ENCODE results near the gene CPNE7.
A peak's percentile ranks its signal among the peaks of the same experiment; 100 is the strongest.

The CPNE7 gene

DNA sequence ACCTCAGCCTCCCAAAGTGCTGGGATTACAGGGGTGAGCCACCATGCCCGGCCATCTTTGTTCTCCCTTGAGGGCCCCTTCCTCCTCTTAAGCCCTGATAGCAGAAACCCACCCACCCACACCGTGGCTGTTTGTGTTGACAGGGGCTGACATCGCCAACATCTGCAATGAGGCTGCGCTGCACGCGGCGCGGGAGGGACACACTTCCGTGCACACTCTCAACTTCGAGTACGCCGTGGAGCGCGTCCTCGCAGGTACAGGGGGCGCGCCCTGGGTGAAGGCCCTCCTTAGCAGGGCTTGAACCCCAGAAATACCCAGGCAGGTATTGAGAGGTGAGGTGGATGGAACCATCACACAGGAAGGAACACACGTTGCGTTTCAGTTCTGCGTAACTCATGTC lies 27.7 kb upstream of the CPNE7 start:
- DNase-seq = no peak
- intact Hi-C loops (cut with DNase I) = no loop called here

DNA sequence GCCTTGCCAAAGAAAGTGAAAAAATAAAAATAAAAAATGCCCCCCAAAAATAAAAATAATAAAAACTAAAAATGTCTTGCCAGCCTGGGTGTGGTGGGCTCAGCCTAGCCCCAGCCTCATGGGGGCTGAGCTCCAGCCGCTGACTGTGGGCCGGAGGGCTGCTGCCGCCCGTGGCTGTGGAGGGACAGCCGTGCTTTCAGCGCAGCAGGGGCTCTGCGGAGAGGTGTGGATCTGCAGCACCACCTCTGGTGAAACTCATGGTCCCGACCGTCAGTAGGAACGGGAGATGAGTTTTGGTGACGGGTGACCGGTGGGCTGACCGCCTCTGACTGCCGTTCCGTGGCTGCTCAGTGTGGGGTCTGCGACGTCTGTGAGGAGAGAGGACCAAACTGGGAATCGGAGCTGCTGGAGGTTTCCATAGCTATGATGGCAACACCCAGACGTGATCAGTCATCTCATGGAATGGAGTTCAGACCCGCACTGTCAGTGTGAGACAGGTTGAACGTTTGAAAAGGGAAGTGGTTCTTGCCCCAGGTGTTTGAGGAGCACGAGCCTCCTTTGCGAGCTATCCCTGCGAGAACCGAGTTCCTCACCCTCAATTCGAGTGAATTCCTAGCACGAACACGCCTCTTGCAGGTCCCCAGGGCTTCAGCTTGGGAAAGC lies 27.1 kb upstream of the CPNE7 start:
- intact Hi-C loops (cut with DNase I) = no loop called here
- DNase-seq = no peak

DNA sequence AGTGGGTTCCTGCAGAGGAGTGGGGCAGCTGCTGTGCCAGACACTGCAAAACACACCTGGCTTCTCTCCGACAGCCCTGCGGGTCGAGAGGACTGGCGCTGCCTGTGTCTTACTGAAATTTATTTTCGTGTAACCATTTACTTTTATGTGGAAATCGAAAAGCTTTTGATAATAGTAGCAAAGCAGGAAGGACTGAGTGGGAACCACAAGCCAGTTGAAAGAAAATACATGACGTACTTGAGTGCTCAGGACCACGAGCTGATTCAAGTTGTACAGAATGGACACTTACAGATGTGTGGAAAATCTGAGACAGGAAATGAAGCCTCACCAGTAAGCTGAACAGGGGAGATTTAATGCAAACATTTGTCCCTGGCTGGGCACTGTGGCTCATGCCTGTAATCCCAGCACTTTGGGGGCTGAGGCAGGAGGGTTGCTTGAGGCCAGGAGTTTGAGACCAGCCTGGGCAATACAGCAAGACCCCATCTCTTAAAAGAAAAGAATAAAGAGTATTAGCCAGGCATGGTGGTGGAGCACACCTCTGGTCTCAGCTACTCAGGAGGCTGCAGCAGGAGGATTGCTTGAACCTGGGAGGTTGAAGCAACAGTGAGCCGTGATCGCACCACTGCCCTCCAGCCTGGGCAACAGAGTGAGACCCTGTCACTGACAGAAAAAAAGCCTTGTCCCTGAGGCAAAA lies 26.4 kb upstream of the CPNE7 start:
- no peak for DNase-seq
- intact Hi-C loops (cut with DNase I) = no loop called here

DNA sequence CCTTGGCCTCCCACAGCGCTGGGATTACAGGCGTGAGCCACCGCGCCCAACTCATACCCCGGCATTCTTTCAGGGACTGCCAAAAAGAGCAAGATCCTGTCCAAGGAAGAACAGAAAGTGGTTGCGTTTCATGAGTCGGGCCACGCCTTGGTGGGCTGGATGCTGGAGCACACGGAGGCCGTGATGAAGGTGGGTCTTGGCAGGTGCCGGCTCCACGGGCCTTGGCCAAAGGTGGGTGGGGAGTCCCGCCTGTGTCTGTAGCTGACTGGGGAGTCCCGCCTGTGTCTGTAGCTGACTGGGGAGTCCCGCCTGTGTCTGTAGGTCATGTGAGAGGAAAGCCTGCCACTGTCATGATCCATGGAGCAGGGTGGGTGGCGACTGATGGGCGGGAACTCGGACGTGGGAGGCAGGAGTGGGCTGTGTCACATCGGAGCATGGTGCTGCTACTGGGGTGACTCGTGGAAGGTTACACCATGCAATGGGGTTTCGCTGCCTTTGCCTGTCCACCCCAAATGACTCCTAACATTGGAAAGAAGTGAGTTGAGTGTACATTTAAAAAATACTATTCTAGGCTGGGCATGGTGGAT lies 25.0 kb upstream of the CPNE7 start:
- intact Hi-C loops (cut with DNase I) = loop anchor here (10.0 kb wide), 1 partner anchor 216 kb away; no protein-coding TSS in a partner anchor

DNA sequence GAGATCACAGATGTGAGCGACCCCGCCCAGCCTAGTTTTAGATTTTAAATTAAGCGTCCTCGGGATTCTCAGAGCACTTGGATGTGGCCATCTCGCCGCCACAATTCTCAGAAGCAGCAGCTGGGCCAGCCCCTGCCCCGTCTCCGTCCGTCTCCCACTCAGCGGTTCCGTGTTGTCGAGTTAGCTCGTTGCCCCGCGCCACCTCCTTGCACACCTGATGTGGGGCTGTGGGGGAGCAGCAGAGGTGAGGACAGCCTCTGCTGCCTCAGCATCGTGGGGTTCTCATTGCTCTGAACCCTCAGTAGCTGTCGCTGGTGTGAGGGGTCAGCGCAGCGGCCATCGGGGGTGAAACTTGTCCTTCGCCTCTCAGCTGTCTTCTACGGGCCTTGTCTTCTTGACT lies 23.2 kb upstream of the CPNE7 start:
- intact Hi-C loops (cut with DNase I) = loop anchor here (10.0 kb wide), 1 partner anchor 218 kb away; no protein-coding TSS in a partner anchor
- DNase-seq = no peak

More for the DNA sequence above, 25.0 kb upstream of the CPNE7 start:
- peak in 4 of 42 donors; percentile 30 to 62 (median 48) for DNase-seq

DNA sequence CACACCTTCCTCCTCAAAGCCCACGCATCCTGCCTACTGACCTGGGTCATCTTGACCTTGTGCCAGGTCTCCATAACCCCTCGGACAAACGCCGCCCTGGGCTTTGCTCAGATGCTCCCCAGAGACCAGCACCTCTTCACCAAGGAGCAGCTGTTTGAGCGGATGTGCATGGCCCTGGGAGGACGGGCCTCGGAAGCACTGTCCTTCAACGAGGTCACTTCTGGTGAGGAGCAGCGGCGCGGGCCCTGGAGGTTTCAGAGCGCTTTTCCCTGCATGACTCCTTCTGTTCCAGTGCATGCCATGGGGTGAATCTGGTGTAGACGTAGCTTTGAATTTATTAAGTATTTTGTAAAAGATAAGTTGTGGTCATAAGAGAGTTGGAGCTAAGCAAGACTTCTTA lies 22.6 kb upstream of the CPNE7 start:
- DNase-seq = no peak
- intact Hi-C loops (cut with DNase I) = loop anchor here (10.0 kb wide), 1 partner anchor 218 kb away; no protein-coding TSS in a partner anchor

DNA sequence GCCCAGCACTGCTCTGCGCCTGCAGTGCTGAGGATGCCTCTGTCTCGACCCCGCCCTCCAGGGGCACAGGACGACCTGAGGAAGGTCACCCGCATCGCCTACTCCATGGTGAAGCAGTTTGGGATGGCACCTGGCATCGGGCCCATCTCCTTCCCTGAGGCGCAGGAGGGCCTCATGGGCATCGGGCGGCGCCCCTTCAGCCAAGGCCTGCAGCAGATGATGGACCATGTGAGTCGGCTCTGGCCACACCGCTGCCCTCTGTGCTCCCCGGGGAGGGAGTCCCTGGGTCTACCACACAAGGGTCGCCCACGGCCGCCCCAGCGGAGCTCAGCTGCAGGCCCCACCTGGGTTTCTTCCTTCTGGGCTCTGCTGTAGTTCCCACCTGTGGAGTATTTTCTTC lies 21.8 kb upstream of the CPNE7 start:
- DNase-seq = no peak
- intact Hi-C loops (cut with DNase I) = loop anchor here (10.0 kb wide), 1 partner anchor 219 kb away; no protein-coding TSS in a partner anchor

DNA sequence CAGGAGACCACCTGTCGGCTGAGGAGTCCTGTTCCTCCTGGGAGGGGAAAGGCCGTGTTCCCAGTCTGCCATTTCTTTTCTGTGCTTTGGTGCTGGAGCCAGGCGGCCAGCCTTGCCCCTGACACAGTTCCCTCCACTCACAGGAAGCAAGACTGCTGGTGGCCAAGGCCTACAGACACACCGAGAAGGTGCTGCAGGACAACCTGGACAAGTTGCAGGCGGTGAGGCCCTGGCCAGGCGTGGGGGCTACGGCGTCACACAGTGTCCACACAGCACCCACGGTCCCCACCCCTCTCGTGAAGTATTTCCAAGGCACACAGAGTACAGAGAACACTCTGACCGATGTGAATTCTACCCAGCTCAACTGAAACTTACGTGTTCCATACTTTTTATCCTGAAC lies 21.2 kb upstream of the CPNE7 start:
- no peak for DNase-seq
- intact Hi-C loops (cut with DNase I) = loop anchor here (10.0 kb wide), 1 partner anchor 220 kb away; no protein-coding TSS in a partner anchor

DNA sequence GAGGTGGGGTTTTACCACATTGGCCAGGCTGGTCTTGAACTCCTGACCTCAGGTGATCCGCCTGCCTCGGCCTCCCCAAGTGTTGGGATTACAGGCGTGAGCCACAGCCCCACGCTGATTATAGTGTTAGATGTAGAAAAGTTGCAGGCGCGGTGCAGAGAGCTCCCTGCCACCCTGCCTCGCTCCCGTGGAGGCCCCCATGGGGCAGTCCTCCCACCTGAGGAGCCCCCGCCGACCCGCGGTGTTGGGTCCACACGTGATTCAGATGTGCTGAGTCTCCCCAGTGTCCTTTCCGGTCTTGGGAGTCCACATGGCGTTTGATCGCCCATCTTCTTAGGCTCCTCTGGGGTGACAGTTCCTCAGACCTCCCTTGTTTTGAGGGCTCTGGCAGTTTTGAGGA lies 20.3 kb upstream of the CPNE7 start:
- no peak for DNase-seq
- intact Hi-C loops (cut with DNase I) = loop anchor here (5.0 to 10.0 kb wide), 3 partner anchors 48 to 220 kb away; partner anchors contain the start of genes ANKRD11 and SPG7

DNA sequence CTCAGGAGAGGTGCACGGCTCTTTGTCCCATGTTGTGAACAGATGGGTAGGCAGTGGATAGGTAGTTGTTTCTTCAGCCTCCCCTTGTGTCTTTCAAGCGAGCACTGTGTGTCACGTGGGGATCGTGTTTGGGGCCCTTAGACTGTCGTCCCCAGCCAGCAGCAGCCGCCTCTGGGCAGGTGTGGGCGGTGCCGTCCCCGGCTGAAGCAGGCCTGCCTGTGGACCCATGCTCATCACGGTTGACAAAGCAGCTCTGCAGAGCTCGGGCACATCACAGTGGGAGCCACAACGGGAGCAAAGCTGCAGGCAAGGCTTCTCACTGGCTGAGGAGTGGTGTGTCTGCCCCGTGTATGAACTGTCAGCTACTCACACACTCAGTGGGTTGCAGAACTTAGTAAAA lies 19.8 kb upstream of the CPNE7 start:
- intact Hi-C loops (cut with DNase I) = loop anchor here (5.0 to 10.0 kb wide), 3 partner anchors 48 to 221 kb away; partner anchors contain the start of genes ANKRD11 and SPG7
- DNase-seq = no peak

DNA sequence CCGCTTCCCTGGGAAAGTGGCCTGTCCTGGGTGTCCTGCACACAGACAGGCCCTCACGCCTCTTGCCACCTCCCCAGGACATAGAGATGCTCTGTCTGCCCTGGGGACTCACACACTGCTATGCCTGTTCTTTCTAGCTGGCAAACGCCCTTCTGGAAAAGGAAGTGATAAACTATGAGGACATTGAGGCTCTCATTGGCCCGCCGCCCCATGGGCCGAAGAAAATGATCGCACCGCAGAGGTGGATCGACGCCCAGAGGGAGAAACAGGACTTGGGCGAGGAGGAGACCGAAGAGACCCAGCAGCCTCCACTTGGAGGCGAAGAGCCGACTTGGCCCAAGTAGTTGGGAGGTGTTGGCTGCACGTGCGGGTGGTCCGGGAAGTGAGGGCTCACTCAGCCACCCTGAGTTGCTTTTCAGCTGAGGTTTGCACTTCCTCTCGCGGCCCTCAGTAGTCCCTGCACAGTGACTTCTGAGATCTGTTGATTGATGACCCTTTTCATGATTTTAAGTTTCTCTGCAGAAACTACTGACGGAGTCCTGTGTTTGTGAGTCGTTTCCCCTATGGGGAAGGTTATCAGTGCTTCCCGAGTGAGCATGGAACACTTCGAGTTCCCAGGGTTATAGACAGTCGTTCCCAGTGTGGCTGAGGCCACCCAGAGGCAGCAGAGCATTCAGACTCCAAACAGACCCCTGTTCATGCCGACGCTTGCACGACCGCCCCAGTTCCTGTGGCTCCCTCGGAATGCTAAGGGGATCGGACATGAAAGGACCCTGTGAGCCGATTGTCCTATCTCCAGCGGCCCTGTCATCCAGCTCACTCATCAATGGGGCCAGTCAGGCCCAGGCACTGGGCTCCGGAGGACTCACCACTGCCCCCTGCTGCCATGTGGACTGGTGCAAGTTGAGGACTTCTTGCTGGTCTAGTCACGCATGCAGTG lies 18.5 kb upstream of the CPNE7 start:
- intact Hi-C loops (cut with DNase I) = loop anchor here (5.0 to 10.0 kb wide), 3 partner anchors 50 to 222 kb away; partner anchors contain the start of genes ANKRD11 and SPG7
- DNase-seq = peak; percentile 84 to 99 (median 94)

DNA sequence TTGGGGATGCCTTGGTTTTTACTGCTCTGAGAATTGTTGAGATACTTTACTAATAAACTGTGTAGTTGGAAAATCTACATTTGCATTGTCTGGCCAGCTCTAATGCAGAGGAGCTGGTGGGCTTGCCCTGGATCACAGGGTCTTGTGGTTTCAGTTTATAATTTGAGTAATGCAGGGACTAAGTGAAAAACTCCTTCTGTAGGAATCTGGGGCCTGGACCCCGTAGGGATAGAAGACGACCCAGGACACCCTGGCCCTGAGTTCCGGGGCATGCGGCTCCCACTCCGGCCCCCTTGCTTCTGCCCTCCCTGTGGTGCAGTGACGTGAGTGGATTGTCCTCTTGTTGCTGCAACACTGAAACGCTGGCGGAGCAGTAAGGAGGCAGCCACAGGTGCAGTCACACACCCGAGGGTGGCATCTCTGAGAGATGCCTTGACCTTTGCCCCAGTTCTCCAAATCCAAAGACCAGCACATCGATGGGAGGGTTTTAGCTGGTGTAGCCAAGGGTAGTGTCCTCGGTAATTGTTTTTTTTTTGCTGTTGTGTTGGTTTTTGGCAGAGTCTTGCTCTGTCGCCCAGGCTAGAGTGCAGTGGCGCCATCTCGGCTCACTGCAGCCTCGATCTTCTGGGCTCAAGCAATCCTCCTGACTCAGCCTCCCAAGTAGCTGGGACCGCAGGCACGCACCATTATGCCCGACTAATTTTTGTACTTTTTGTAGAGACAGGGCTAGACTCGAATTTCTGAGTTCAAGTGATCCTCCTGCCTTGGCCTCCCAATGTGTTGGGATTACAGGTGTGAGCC lies 17.7 kb upstream of the CPNE7 start:
- intact Hi-C loops (cut with DNase I) = loop anchor here (5.0 to 10.0 kb wide), 3 partner anchors 51 to 223 kb away; partner anchors contain the start of genes ANKRD11 and SPG7
- DNase-seq = no peak

DNA sequence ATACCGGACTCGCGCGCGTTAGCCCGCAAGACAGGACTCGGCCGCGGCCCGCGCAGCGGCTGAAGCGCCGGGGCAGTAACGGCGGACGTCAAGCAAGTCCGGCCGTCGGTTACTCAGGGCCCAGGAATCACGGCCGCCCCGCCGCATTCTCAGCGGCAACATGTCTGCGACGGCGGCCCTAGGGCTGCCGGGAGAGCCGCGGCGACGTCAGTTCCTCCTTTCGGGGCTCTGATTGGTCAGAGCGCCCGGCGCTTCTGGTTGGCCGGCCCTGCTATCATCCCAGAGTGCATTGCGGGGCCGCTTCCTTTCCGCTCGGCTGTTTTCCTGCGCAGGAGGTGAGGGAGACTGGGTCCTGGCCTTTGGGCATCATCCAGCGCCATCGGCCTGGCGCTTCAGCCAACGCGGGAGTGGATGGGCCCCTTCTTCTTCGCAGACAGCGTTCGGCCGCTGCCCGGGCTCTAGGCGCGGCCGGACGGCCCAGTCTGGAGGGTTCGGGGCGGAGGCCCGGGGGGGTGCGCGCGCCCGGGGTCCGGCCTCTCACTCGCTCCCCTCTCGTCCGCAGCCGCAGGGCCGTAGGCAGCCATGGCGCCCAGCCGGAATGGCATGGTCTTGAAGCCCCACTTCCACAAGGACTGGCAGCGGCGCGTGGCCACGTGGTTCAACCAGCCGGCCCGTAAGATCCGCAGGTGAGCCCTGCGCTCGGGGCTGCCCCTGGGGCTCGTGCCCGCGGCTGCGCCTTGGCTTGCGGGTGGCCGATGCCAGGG lies 15.0 kb upstream of the CPNE7 start, which contains the start of gene RPL13:
RPL13 (plus strand) TSS at position 305 of the 764 bp plus-strand sequence; CDS start at position 583, 278 bp downstream.
- peak; percentile 90 to 98 (median 96) for DNase-seq
- intact Hi-C loops (cut with DNase I) = loop anchor here (10.0 kb wide), 1 partner anchor 124 kb away; the partner anchor contains the start of gene CDK10

DNA sequence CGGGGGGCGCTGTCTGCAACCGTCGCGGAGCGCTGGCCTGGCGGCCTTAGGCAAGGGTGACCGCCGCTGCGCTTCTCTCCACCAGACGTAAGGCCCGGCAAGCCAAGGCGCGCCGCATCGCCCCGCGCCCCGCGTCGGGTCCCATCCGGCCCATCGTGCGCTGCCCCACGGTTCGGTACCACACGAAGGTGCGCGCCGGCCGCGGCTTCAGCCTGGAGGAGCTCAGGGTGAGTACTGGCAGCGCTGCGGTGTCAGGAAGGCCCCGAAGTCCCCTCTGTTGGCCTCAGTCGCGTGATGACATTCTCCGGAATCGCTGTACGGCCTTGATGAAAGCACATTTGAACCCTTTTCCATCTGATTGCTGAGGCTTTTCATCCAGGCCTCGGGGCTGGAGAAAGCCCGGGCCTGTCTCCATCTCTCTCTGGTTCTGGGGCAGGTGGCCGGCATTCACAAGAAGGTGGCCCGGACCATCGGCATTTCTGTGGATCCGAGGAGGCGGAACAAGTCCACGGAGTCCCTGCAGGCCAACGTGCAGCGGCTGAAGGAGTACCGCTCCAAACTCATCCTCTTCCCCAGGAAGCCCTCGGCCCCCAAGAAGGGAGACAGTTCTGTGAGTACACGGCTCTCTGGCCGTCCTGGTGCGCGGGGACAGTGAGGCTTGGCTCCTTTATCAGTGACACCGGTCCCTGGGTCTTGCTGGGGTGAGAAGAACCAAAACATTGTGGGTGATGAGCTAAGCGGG lies 14.2 kb upstream of the CPNE7 start:
- peak in 1 of 42 donors; percentile 6 for DNase-seq
- intact Hi-C loops (cut with DNase I) = loop anchor here (10.0 kb wide), 1 partner anchor 123 kb away; the partner anchor contains the start of gene CDK10

DNA sequence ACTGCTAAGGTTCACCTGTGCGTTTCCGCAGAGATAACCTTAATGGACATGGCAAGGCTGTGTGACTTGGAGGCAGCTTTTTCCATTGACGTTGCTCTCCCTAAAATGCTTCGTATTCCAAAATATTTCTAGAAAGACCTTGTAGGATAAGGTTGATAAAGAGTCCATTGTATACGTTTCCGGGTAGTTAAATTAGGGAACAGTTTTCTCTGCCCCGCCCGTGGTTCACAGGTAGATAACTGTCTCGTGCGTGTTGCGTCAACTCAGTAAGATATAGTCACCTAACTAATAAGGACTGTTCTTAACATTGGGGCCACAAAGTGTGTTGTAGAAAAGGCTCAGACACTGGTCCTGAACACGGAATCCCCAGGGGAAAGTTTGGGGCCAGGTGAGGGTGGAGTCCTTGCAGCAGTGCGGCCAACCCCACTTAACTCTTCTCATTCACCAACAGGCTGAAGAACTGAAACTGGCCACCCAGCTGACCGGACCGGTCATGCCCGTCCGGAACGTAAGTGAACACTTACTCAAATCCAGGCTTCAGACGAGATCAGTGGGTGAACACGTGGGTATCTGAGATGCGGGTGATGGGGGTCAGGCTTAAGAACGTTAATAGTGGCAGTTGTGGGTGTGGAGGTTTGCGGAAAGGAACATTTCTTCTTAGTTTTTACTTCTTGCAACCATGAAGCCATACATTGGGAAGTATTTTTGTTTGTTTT lies 13.5 kb upstream of the CPNE7 start:
- intact Hi-C loops (cut with DNase I) = loop anchor here (10.0 kb wide), 1 partner anchor 123 kb away; the partner anchor contains the start of gene CDK10
- DNase-seq = no peak
